Measurements from ENCODE around the gene ARHGEF17. TPM values are rescaled to one million over a fixed set of nuclear protein-coding genes. Genes with fewer than 3 reads are reported as not detected.
A peak's percentile ranks its signal among the peaks of the same experiment; 100 is the strongest.

The ARHGEF17 gene
- total RNA-seq, 2 donors from 2014 or later: 31.0 to 39.0 TPM

- Histone ChIP-seq H3K4me3 (ENCODE audit: low read length) (no peak overlapping the region), H3K9ac (ENCODE audit: extremely low read depth, low read length, poor library complexity, severe bottlenecking) (no peak overlapping the region), H3K27ac (ENCODE audit: low read depth, low read length) (no peak overlapping the region), H3K9me3 (ENCODE audit: control insufficient read depth, low read length) (no peaks in the 10 kb centered on the region), H3K4me1 (ENCODE audit: control insufficient read depth, insufficient read depth, low read length) (no peaks in the 10 kb centered on the region), H3K27me3 (ENCODE audit: control insufficient read depth, insufficient read depth, low read length, poor library complexity, severe bottlenecking) (no peaks in the 10 kb centered on the region), H3K36me3 (ENCODE audit: control insufficient read depth, insufficient read depth, low read length) (no peaks in the 10 kb centered on the region)
- Mint-ChIP-seq H3K36me3 (ENCODE audit: low read depth) (no peaks in the 10 kb centered on the region), H3K27ac (no peak overlapping the region), H3K4me1 (peaks cover 2% of the 10 kb centered on the region), H3K27me3 (ENCODE audit: insufficient read depth) (no peaks in the 10 kb centered on the region), H3K9me3 (no peaks in the 10 kb centered on the region), H3K4me3 (no peak overlapping the region)
- WGBS, 2 experiments (ENCODE audit: insufficient coverage in 1 of 2, insufficient read length in 1 of 2): 95 to 98% methylated on average over 21 to 31 of the region's 31 CpGs
- TF ChIP-seq CTCF (conservative IDR thresholded peaks at IDR 0.05): no peak
- no peak for DNase-seq
These were observed 84.3 kb downstream of the ARHGEF17 start for GRCh38 chr11:73392108-73393010.

DNA sequence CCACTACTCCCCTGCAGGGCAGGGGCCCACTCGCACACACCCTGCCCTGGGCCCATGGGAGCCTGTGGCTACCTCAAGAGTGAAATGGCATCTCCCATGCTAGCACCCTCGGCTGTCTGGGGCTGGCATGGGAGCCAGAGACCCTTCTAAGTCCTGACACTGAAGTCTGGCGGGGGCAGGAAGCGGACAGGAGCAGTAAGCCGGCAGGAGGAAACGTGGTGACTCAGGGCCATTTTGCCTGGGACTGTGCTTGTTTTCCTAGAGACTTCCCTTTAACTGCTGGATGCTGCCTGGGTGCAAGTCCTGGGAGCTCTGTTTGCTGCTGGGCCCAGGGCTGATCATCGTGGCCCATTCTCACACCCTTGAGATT lies 84.9 kb downstream of the ARHGEF17 start:
- Mint-ChIP-seq H3K27me3 (ENCODE audit: insufficient read depth) (no peaks in the 10 kb centered on the region), H3K36me3 (ENCODE audit: low read depth) (no peaks in the 10 kb centered on the region), H3K4me3 (no peak overlapping the region), H3K4me1 (no peaks in the 10 kb centered on the region), H3K27ac (peak overlapping the region; percentile 58), H3K9me3 (no peaks in the 10 kb centered on the region)
- Histone ChIP-seq H3K27me3 (ENCODE audit: control insufficient read depth, insufficient read depth, low read length, poor library complexity, severe bottlenecking) (no peaks in the 10 kb centered on the region), H3K4me3 (ENCODE audit: low read length) (no peak overlapping the region), H3K36me3 (ENCODE audit: control insufficient read depth, insufficient read depth, low read length) (no peaks in the 10 kb centered on the region), H3K4me1 (ENCODE audit: control insufficient read depth, insufficient read depth, low read length) (no peaks in the 10 kb centered on the region), H3K27ac (ENCODE audit: low read depth, low read length) (no peak overlapping the region), H3K9me3 (ENCODE audit: control insufficient read depth, low read length) (no peaks in the 10 kb centered on the region), H3K9ac (ENCODE audit: extremely low read depth, low read length, poor library complexity, severe bottlenecking) (no peak overlapping the region)
- TF ChIP-seq CTCF (conservative IDR thresholded peaks at IDR 0.05): no peak
- DNase-seq: no peak
- WGBS, 2 experiments (ENCODE audit: insufficient coverage in 1 of 2, insufficient read length in 1 of 2): 89 to 94% methylated on average over 6 to 7 of the region's 7 CpGs

DNA sequence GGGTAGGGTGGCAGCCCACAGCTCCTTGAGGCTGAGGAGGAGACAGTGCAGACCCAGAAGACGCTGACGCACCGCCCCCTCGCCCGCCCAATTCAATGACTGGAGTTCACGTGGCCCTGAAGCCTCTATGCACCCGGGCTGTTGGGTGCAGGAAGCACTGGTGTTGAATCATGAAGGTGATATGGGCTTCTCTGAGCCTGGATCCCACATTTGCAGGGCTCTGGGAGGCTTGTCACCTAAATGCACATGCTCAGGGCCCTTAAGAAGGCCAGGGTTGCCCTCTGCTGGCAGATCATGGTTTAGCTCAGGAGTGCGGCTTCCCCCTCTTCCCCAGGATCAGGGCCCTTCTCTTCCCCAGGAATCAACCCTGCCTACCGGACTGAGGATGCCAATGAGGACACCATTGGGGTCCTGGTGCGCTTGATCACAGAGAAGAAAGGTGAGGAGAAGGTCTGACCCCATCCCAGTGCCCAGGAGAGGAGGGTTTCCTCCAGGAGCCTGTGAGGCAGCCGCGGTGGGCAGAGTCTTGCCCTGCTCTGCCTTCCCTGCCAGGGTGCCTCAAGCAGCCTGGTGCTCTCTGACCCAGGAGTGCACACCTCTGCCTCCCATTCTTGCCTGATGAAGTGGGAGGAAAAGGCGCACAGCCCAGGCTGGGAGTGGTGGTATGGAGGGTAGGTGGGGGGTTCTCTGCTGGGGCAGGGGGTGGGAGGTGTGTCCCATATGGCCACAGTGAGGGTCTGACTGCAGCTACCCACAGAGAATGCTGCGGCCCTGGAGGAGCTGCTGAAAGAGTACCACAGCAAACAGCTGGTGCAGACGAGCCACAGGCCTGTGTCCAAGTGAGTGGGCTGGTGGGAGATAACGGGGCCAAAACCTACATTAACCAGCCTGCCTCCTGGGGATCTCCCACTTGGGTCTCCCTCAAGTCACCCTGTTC lies 85.7 kb downstream of the ARHGEF17 start:
- H3K9ac ChIP-seq (ENCODE audit: extremely low read depth, low read length, poor library complexity, severe bottlenecking): no peak overlapping the region
- WGBS, 2 experiments (ENCODE audit: insufficient coverage in 1 of 2, insufficient read length in 1 of 2): 73 to 80% methylated on average over 13 to 16 of the region's 16 CpGs
- Mint-ChIP-seq H3K27ac (peak overlapping the region; percentile 58), H3K9me3 (no peaks in the 10 kb centered on the region), H3K4me3 (no peak overlapping the region), H3K27me3 (ENCODE audit: insufficient read depth) (no peaks in the 10 kb centered on the region), H3K36me3 (ENCODE audit: low read depth) (no peaks in the 10 kb centered on the region), H3K4me1 (no peaks in the 10 kb centered on the region)
- H3K36me3 ChIP-seq (ENCODE audit: control insufficient read depth, insufficient read depth, low read length): no peaks in the 10 kb centered on the region
- H3K4me1 ChIP-seq (ENCODE audit: control insufficient read depth, insufficient read depth, low read length): no peaks in the 10 kb centered on the region
- no peaks in the 10 kb centered on the region for H3K27me3 ChIP-seq (ENCODE audit: control insufficient read depth, insufficient read depth, low read length, poor library complexity, severe bottlenecking)
- H3K4me3 ChIP-seq (ENCODE audit: low read length): no peak overlapping the region
- no peaks in the 10 kb centered on the region for H3K9me3 ChIP-seq (ENCODE audit: control insufficient read depth, low read length)
- peak; percentile 94 for DNase-seq
- TF ChIP-seq CTCF (conservative IDR thresholded peaks at IDR 0.05): peak; percentile 92
- no peak overlapping the region for H3K27ac ChIP-seq (ENCODE audit: low read depth, low read length)
